ENCODE results near the gene SYNM. TPM values are rescaled to one million over a fixed set of nuclear protein-coding genes. Genes with fewer than 3 reads are reported as not detected.

SYNM gene
- total RNA-seq, 2 donors from 2014 or later: 5.7 to 8.2 TPM

DNA sequence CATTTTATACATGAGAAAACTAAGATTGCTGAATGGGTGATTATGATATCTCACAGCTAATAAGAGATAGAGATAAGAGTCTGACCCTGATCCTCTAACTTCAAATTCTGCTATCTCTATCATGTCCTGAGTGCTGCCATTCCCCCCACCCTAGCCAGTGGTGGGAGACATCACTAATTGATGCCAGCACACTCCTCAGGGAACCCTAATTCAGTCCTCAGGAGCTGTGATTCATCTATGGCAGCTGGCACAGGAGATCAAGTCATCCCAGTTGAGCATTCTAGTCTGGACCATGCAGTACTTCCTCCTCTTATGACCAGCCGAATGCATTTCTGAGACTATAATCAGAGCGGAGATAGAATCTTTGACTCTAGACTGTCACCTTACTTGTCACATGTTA, 71.9 kb downstream of the SYNM start:
- ATAC-seq: no peak
- Histone ChIP-seq H3K4me1 (no peaks in the 10 kb centered on the region), H3K4me3 (no peak overlapping the region), H3K27ac (no peak overlapping the region), H3K9me3 (no peaks in the 10 kb centered on the region), H3K36me3 (replicated peaks in 1 of 2; ENCODE audit: insufficient read depth in 1 of 2, low read depth in 2 of 2) (peaks cover 0 to 3% of the 10 kb centered on the region in 2 donors), H3K27me3 (no peaks in the 10 kb centered on the region)
- 100% methylated on average over 2 of the region's 2 CpGs for WGBS, 2 donors
- no peak for DNase-seq
- TF ChIP-seq POLR2A (IDR thresholded peaks at IDR 0.05): no peak
- TF ChIP-seq, protein P1, sequence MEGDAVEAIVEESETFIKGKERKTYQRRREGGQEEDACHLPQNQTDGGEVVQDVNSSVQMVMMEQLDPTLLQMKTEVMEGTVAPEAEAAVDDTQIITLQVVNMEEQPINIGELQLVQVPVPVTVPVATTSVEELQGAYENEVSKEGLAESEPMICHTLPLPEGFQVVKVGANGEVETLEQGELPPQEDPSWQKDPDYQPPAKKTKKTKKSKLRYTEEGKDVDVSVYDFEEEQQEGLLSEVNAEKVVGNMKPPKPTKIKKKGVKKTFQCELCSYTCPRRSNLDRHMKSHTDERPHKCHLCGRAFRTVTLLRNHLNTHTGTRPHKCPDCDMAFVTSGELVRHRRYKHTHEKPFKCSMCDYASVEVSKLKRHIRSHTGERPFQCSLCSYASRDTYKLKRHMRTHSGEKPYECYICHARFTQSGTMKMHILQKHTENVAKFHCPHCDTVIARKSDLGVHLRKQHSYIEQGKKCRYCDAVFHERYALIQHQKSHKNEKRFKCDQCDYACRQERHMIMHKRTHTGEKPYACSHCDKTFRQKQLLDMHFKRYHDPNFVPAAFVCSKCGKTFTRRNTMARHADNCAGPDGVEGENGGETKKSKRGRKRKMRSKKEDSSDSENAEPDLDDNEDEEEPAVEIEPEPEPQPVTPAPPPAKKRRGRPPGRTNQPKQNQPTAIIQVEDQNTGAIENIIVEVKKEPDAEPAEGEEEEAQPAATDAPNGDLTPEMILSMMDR (IDR thresholded peaks at IDR 0.05): no peak
- intact Hi-C loops (cut with DNase I): no loop called here

DNA sequence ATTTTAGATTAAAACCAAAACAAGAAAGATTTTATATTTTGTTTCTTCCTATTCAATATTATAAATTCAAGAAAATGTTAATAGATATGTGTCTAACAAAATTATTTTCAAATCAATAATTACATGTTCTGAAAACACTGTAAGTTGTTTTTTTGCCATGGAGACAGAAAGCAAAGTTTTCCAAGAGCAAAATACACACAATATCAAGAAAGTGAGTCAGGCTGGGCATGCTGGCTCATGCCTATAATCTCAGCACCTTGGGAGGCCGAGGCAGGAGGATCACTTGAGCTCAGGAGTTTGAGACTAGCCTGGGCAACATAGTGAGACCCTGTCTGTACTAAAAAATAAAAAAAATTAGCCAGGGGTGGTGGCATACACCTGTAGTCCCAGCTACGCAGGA, 72.8 kb downstream of the SYNM start:
- Histone ChIP-seq H3K4me3 (no peak overlapping the region), H3K27ac (no peak overlapping the region), H3K27me3 (no peaks in the 10 kb centered on the region), H3K9me3 (no peaks in the 10 kb centered on the region), H3K4me1 (no peaks in the 10 kb centered on the region), H3K36me3 (replicated peaks in 1 of 2; ENCODE audit: insufficient read depth in 1 of 2, low read depth in 2 of 2) (peaks cover 0 to 3% of the 10 kb centered on the region in 2 donors)
- 94 to 98% methylated on average over 2 of the region's 2 CpGs for WGBS, 2 donors
- DNase-seq (no peak), ATAC-seq (no peak)
- intact Hi-C loops (cut with DNase I): no loop called here
- TF ChIP-seq POLR2A (IDR thresholded peaks at IDR 0.05): no peak
- TF ChIP-seq, protein P1 (IDR thresholded peaks at IDR 0.05): no peak

DNA sequence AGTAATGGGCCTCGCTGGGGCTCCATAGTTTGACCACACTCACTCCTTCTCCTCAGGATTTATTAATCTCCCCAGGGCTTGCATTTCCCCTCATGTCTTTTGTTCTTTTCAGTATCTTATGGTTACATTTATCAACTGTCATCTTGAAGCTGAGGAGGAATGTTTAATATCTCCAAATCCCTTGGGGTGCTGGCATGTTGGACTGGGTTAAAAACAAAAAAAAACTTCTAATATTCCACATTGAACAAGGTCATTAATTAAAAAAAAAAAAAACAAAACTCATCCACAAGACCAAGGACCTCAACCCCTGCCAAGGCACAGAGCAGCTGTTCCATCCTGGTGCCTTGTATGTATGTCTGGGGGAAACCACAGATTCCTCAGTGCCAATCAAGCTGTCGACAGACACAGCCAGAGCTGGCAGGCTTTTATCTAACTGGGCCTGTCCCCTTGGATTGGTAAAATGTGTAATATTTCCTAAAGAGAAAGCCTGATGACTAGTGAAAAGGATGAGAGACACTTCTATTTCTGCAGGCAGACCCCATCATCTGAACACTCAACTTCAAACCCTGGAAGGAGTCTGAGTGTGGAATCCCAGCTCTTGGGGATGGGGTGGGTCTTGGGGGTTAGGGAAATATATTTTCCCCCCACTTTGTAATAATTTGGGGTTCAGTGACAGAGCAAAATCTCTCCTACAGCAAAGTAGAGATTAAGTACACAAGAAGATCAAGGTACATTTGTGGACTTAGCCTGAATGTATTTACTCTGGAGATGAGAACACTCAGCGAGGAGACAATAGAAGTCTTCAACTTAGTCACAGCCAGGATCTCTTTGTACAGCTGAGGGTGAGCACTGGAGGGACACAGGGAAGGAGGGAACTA, 75.4 kb downstream of the SYNM start:
- WGBS, 2 donors: 81 to 85% methylated on average over 3 of the region's 3 CpGs
- no peak overlapping the region for H3K4me3 ChIP-seq
- no peaks in the 10 kb centered on the region for H3K36me3 ChIP-seq (replicated peaks in 1 of 2; ENCODE audit: insufficient read depth in 1 of 2, low read depth in 2 of 2)
- no peak overlapping the region for H3K27ac ChIP-seq
- DNase-seq (no peak), ATAC-seq (no peak)
- no peaks in the 10 kb centered on the region for H3K9me3 ChIP-seq
- H3K27me3 ChIP-seq: no peaks in the 10 kb centered on the region
- intact Hi-C loops (cut with DNase I): no loop called here
- no peak for TF ChIP-seq POLR2A (IDR thresholded peaks at IDR 0.05)
- TF ChIP-seq, protein P1 (IDR thresholded peaks at IDR 0.05): no peak
- H3K4me1 ChIP-seq: no peaks in the 10 kb centered on the region

DNA sequence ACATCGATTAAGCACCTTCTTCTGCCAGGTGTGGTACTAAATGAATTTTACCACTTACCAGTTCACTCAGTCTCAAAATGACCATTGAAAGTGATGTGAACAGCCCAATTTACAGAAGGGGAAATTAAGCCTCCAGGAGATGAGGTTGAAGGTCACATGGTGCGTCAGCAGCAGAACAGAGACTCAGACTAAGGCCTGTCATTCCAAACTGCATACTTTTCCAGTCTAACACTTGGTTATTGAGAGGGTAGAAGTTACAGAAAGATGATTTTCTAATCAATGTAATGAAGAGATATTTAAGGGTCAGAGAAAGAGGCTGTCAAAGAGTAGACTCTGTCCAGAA, 76.1 kb downstream of the SYNM start:
- ATAC-seq (no peak), DNase-seq (no peak)
- Histone ChIP-seq H3K36me3 (replicated peaks in 1 of 2; ENCODE audit: insufficient read depth in 1 of 2, low read depth in 2 of 2) (no peaks in the 10 kb centered on the region), H3K4me1 (no peaks in the 10 kb centered on the region), H3K27ac (no peak overlapping the region), H3K9me3 (no peaks in the 10 kb centered on the region), H3K27me3 (no peaks in the 10 kb centered on the region), H3K4me3 (no peak overlapping the region)
- 77 to 78% methylated on average over 2 of the region's 2 CpGs for WGBS, 2 donors
- intact Hi-C loops (cut with DNase I): no loop called here
- no peak for TF ChIP-seq POLR2A (IDR thresholded peaks at IDR 0.05)
- TF ChIP-seq, protein P1 (IDR thresholded peaks at IDR 0.05): no peak

DNA sequence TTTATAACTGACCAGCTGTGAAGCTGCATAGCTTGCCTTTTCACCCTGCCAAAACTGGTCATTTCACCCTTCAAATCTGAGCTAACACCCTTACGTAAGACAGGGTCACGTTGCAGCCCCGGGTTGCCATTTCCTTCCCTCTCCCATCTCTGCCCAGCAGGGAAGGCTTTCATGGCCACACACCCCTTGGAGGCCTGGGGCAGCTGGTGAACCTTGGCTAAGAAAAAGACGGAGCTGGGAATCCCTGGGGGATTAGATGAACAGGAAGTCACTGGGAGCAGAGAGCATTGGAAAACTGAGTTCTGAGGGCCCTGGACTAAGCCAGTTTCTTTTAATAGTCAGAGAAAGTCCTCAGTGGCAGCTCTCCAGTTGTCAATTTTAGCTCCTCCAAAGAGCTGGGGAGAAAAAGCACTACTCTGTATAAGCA, 76.7 kb downstream of the SYNM start:
- 41 to 73% methylated on average over 4 of the region's 4 CpGs for WGBS, 2 donors
- DNase-seq (peak in 1 of 4 donors; percentile 16), ATAC-seq (no peak)
- intact Hi-C loops (cut with DNase I): no loop called here
- no peak overlapping the region for H3K4me3 ChIP-seq
- H3K9me3 ChIP-seq: no peaks in the 10 kb centered on the region
- H3K27ac ChIP-seq: no peak overlapping the region
- no peaks in the 10 kb centered on the region for H3K36me3 ChIP-seq (replicated peaks in 1 of 2; ENCODE audit: insufficient read depth in 1 of 2, low read depth in 2 of 2)
- no peaks in the 10 kb centered on the region for H3K27me3 ChIP-seq
- no peaks in the 10 kb centered on the region for H3K4me1 ChIP-seq
- TF ChIP-seq, protein P1 (IDR thresholded peaks at IDR 0.05): no peak
- TF ChIP-seq POLR2A (IDR thresholded peaks at IDR 0.05): no peak

Measured in body of pancreas (tissue), 4 donors.